HG03135 (cell line): ENCODE data around the gene NKX2-2.

Experiments used
- ATAC-seq: cut with Tn5 transposase; IDR thresholded peaks from one replicate; pipeline ENCODE4 v1.9.1; 2021; ENCODE audit warnings: mild to moderate bottlenecking, moderate library complexity; ENCODE audit not compliant: unreplicated experiment

NKX2-2 gene

DNA sequence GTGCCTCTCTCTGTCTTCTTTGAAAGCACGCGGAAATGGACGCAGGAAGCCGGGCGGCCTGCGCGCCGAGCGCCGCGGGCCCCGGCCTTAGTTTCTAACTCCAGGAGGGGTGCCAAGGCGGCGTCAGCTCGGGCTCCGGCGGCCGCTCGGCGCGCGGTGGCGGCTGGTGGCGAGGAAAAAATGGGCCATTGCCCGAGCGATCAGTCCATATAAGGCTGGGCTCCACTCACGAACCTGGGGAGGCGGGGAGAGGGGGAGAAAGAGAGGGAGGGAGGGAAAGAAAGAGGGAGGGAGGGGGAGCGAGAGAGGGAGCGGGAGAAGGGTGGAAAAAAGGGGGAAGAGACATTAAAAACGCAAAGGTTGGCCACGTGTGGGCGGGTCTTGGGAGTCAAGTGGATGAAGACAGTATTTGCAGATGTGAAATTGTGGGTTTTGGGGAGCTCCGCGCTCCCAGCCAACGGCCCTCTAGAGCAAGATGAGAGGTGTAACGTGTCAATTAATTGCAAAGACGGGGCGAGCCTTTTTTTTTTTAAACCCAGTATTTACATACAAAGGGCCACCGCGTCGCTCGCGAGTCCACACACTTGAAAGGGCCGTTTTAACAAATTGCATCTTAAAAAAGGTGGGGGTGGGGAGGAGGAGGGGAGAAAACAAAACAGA lies at the start of gene NKX2-2:
Gene NKX2-2 (minus strand): TSS at position 184 of the 660 bp plus-strand sequence. CDS start 395 bp downstream, outside the sequence.
- ATAC-seq: no peak

DNA sequence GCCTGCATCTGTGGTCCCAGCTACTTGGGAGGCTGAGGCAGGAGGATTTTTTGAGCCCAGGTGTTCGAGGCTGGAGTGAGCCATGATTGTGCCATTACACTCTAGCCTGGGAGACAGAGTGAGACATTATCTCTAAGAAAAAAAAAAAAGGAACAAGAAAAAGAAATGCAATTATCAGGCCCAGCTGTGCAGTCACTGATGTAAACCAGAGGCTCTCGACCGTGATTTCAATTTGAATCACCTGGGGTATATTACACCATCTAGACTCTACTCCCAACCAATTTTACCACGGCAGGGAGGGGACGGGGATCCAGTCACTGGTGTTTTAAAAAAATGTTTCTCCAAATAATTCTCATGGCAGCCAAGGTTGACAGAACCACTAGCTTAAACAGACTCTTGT lies 48.8 kb upstream of the NKX2-2 start:
- no peak for ATAC-seq

DNA sequence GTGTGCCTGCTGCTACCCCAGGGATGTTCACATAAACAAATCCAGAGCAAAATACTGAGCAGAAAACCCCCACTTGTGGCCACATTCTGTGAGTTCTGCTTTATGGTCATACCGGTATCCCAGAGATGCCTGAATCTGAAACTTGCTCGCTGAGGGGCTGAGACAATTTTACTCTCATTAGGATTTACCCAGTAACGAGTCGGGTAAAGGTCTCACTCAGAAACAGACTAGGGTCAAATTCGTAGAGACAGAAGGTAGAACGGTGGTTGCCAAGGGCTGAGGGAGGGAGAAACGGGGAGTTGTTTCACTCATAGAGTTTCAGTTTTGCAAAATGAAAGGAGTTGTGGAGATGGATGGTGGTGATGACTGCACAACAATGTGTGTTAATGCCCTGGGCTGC lies 45.4 kb upstream of the NKX2-2 start:
- ATAC-seq: no peak

DNA sequence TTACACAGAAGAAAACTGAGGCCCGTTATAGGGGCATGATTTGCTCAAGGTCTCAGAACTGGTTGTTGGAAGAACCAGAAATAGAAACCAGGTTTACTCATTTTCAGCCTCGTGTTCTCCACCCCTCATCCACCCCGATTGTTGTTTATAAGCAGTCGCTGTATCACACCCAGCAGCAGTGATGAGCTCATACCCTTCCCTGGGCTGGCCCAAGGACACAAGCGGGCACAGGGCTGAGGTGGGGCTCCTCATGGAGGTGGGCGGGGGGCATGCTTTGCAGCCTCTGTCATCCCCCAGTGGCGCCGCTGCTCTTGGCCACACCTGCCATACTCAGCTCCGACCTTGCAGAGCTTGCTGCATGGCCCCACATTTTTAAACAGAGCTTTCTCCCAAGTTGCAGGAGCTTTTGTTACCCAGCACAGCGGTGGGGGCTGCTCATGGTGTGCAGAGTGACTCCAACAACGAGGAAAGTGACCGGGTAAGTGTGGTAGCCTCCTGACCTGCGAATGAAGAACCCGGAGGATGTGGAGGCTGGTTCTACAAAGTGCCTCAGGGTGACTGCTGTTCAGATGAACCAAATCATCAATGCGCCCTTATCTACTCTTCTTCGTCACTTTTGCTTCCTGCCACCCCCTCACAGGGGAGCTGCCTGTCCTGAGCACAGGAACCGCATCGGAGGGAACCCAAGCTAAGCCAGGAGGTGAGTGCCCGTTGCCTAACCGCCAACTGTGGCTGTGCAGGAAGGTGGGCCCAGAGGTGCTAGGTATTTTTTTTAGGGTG lies 43.6 kb upstream of the NKX2-2 start:
- no peak for ATAC-seq

DNA sequence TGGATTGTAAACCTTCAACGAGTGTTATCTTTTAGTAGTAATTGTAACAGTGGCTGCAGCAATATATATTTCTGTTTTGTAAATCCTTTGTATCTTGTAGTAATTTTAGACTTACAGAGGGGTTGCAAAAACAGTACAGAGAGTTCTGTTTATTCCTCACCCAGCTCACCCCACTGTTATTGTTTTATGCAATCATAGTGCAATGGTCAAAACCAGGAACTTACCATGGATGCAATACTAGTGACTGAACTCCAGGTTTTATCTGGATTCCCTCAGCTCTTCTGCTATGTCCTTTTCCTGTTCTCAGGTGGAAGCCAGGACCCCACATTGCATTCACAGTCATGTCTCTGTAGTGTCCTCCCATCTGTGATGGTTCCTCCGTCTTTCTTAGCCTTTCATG lies 42.5 kb upstream of the NKX2-2 start:
- ATAC-seq: no peak

DNA sequence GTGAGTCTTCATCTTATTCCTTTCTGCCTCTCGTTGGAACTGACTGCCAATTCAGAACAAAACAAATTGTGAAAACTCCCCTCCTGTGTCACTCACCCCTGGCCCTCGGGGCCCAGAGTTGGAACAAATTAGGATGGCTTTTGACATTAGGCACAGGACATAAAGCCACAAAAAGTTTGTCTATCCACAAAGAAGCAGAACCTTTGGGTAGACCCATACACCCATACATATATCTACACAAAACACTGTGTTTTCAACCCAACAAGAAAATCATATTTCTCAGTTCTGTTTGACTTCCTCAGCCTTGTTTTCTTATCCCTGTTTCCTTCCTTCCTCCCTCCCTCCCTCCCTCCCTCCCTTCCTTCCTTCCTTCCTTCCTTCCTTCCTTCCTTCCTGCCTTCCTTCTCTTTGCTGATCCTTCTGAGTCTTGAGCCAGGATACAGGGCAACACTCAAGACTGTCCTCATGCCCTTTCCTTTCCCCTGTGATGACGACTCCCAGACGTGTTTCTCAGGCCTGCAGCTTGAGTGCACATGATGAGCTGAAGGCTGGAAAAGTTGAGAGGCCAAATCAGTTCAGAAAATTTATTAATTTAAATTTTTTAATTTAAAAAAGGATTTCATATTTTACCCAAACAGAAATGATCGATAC lies 41.7 kb upstream of the NKX2-2 start:
- no peak for ATAC-seq

DNA sequence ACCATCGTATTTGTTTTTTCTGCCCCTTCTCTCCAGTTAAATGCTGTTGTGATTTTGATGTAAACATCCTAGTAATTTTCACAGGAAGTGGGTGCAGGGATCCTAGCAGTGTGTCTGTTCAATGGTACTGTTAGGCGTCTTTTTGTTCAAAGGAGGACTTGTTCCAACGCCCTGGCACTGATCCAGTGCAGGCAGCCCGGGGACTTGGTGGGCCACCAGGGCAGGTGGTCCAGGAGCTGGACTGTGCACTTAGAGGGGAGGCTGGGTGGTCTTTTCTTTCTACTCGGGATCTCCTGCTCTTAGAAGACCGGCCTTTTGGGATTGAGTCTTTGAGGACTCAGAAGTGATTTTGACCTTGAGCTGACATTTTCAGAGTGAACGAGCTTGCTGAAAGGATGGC lies 41.1 kb upstream of the NKX2-2 start:
- no peak for ATAC-seq

DNA sequence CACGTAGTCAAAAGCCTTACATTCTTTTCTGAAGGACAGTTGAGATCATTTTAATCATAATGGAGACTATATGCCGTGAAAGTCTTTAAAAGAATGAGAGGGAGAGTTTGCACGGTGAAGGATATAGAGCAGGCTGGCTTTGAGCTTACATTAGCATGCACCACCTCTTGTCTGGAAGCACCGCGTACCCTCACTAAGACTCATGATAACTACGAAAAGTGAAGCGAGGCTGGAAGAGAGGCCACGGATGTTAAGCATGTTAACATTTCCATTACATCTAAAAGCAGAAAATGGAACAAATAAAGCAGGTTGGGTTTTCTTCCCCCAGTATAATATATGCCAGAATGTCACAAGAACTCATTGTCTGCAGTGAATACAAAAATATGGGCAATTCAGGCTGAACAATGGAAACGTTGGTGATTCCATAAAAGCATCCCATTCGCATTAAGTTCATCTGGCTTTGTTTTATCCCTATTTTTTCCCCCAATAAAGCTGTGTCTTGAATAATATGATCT lies 40.6 kb upstream of the NKX2-2 start:
- no peak for ATAC-seq

DNA sequence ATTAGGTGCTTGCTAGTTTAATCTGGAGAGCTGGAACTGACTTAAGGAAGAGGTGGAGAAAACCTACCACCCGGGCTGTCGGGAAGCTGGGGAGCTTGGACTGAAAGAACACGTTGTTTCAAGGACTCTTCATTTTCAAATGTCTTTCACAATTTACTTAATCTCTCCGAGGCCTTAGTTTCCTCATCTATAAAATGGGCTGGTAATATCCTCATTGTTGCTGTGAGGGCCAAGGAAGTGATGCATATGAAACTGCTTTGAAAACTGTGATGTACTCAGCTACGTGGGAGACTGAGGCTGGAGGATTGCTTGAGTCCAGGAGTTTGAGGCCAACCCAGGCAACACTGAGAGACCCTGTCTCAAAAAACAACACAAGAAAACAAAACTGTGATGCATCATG lies 36.7 kb upstream of the NKX2-2 start:
- no peak for ATAC-seq

DNA sequence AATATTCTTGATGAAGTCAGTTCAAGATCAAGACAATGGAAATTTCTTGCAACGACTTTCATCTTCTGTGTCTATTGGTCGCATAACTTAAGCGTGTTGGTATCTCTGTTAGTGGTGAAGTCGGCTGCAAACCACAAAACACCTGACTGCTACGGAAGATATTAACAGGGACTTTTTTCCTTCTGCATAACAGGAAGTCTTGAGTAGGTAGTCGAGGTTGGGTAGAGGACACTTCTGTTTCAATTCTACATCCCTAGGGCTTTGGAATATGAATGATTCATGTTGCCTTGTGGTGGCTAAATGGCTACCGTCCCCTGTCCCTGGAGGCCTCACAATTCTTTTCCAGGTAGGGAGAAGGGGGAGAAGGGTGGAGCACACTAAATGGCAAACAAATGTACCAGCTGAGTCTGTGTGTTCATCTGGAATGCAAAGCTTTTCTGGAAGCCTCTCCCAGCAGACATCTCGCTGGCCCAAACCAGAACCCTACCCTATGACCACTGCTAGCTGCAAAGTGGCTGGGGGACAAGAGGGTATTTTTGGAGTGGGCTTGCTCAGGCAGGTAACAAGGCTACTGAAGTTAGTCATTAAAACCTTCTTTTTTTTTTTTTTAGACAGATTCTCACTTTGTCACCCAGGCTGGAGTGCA lies 34.6 kb upstream of the NKX2-2 start:
- no peak for ATAC-seq

DNA sequence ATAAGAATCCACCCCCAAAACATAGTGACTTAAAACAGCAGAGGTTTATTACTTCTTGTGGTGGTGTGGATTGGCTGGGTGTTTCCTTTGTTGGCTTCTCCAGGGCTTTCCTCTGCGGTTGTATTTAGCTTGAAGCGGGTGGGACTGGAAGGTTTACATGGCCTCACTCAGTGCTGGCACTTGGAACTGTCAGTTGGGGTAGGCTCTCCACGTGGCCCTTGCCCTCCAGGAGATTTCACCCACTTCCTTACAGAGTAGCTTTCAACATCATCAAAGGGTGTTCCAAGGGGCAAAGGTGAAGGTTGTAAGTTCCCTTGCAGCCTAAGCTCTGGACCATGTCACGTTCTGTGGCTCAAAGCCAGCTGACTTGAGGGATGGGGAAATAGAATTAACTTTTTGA lies 32.5 kb upstream of the NKX2-2 start:
- no peak for ATAC-seq

DNA sequence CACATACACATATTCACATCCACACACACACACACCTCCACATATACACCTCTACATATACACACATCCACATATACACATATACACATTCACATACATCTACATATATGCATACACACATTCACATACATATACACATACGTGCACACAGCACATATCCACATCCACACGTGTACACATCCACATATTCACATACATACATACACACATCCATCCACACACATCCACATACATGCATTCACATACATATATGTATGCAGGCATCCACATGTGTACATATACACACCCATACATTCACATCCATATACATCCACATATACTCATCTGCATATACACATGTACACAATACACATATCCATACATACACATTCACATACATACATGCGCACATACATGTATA lies 25.6 kb upstream of the NKX2-2 start:
- no peak for ATAC-seq

DNA sequence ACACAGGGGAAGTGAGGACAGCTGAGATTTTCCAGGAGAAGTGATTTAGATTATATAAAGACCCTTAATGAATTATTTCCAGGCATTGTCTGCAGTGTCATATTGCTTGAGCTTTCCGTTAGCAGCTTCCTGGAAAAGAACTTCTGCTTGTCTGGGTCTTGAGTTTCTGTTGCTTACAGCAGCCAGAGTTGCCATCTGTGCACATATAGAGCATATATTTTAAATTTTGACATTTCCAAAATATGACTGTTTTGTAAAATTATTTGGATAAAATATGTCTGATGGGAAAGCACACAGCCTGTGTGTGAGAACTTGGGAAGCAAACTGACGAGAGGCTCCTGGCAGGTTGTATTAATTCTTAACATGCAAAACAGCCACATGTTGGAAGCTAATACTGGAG lies 21.0 kb upstream of the NKX2-2 start:
- no peak for ATAC-seq

DNA sequence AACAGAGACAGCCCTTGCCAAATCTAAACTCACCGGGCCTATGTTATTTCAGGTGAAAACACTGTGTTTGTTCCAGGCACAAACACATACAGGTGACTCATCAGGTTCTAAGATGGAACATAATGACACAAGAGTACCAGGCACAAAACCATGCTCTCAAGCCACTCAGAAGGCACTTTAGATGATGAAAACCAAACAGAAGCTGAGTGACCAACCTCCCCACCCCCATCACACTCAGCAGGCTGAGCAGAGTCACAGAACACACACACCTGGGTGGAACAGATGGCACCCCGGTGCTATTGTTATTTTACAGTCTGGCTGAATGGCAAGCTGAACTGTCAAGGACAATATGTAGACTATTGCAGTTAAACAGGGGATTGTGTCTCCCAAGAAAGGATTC lies 20.6 kb upstream of the NKX2-2 start:
- no peak for ATAC-seq

DNA sequence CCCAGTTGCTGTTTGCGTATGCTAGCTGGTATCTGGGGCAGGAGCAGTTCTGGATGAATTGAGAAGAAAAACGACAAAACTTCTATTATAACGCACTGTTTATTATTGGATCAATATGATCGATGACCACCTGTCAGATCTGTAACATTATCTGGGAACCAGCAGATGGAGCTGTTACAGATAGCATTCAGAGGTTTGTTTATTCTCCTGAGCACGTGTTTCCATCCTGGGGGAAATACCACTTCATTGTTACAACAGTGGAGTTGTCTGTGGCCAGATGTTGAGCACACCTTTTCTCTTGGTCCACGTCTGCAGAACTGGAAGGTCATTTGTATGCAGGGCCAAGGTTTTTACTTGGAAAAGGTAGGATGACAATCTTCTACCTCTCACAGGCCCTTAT lies 16.0 kb upstream of the NKX2-2 start:
- no peak for ATAC-seq

DNA sequence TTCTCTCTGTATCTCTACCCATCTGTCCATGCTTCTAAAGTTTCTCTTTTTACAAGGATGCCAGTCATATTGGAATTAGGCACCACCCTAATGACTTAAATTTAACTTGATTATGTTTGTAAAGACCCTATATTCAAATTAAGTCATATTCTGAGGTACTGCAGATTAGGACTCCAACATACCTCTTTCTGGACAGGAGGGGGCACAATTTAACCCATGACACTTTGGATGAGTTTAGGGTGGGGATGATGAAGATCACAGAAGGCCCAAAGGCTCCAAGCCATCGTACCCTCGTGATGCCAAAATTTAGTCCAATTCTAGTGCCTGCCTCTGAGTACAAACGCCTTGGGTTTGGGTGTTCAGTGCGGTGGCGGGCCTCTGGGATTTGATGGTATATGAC lies 15.0 kb upstream of the NKX2-2 start:
- ATAC-seq: no peak

DNA sequence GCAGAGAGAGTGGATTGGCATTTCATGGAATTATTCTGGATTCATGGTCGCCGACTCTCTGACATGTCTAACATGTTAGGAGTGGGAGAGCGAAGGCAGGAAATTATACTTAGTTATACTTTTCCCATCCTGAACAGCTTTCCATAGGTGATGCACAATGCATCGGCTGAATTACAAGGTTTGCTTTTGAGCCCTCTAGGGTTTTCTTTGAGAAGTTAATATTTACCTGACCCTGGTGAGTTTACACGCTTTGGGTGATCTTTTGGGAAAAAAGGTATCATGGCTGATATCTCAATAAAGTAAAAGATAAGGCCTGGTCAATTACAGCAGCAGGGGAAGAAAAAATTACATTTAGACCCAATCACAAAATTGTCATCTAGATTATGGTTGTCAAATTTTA lies 14.0 kb upstream of the NKX2-2 start:
- ATAC-seq: no peak

DNA sequence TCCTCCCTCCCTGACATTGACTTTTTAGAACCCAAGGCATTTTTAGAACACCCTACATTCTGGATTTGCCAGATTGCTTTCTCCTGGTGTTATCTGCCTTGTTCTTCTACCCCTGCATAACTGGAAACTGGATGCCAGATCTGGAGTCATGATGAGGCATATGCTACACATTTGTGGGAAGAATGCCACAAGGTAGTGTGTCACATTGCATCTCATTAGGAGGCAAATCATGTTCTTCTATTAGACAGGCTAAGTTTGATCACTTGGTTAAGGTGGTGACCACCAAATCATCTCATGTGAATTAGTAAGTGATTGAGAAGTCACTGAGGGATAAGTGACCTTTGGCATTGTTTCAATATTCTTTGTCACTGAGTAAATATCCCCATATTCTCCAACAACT lies 12.9 kb upstream of the NKX2-2 start:
- no peak for ATAC-seq

DNA sequence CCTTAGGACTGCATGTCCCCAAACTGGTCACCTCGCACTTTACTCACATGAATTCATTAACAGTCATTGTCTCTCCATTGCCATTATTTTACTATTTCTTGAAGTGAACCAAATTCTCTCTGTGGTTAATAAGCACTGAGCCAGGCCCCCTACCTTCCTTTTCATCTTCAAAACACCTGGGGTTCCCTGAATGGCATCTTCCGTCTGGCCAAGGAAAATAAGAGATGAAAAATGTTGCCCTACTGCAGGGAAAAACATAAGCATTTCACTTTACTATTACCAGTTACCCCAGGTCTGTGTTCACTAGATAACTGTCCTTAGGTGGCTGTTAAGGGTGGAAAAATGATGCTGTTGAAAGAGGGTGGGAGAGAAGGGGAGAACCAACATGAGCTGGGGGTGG lies 10.0 kb upstream of the NKX2-2 start:
- no peak for ATAC-seq

DNA sequence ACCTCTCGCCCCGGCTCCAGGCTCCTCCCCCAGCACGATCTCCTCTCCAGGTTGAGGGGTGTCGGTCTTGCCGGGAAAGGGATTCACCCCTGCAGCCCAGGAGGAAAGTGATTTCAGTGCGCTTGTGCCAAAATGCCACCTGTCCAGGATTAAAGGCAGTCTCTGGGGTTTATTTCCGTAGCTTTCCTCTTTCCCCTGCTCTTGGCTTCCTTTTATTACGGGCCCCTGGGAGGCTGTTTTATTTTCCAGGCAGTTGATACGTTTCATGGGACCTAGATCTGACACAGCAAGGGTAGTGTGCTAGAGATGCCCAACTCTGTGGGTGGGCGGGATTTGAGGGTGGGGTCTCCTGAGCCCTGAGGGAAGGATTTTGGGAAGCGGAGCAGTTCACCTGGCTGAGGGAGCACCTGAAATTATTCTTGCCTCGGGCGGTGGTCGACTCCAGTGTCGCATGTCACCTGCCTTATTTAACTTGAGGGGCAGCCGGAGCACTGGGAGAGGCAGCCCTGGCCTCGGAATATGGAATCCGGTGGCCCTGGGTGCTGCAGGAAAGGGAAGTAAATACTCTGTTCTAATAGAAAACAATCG lies 9.5 kb upstream of the NKX2-2 start:
- ATAC-seq: no peak
